HG02678 (cell line): ENCODE measurements around the gene CDC45.
A peak's percentile ranks its signal among the peaks of the same experiment; 100 is the strongest.
"Not testable (repeated sequence)": the region's sequence is repeated elsewhere in the genome, so short reads cannot be mapped to it uniquely, and the experiment has no call there.

ENCODE experiments used
- ATAC-seq: cut with Tn5 transposase; IDR thresholded peaks from one replicate; pipeline ENCODE4 v1.9.1; 2021; ENCODE audit warnings: mild to moderate bottlenecking, moderate library complexity; ENCODE audit not compliant: unreplicated experiment

CDC45 gene, protein sequence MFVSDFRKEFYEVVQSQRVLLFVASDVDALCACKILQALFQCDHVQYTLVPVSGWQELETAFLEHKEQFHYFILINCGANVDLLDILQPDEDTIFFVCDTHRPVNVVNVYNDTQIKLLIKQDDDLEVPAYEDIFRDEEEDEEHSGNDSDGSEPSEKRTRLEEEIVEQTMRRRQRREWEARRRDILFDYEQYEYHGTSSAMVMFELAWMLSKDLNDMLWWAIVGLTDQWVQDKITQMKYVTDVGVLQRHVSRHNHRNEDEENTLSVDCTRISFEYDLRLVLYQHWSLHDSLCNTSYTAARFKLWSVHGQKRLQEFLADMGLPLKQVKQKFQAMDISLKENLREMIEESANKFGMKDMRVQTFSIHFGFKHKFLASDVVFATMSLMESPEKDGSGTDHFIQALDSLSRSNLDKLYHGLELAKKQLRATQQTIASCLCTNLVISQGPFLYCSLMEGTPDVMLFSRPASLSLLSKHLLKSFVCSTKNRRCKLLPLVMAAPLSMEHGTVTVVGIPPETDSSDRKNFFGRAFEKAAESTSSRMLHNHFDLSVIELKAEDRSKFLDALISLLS

GRCh38 chr22:19479355-19480172 is at the start of gene CDC45:
Gene CDC45, plus strand, starts transcription at chr22:19479920. Its CDS starts 49 bp downstream, at chr22:19479969.
- ATAC-seq = peak; percentile 91

- no peak for ATAC-seq
These were observed 49.5 kb upstream of the CDC45 start for GRCh38 chr22:19429950-19430889.

DNA sequence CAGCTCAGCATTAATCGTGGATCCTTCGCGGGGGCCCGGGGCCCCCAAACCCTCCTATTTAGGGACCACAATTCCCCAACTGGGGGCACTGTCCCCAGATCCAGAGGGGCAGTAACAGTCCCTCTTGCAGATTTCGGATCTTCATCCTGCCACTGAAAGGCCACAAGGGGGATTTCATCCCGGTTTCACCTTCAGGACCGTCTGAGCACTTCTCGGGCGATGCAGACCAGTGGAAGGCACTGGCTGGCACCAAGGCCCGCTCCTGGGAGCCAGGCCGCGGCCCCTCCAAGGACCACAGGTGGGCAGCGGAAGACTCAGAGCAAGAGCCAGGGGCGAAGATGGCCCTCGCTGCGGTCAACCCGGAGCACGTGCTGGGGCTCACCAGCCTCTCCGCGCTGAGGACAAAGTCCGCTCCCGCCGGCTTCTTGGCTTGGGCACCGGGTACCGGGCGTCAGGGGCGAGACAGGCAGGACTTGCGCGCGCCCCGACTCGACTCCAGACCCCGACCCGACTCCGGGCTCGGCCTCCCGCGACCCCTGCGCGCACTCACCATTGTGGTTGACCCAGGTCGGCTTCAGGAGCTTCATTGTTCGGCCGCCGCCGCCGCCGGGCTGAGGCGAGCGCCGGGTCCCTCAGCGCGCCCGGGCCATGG is 48.7 kb upstream of the CDC45 start:
- ATAC-seq = peak; percentile 3

DNA sequence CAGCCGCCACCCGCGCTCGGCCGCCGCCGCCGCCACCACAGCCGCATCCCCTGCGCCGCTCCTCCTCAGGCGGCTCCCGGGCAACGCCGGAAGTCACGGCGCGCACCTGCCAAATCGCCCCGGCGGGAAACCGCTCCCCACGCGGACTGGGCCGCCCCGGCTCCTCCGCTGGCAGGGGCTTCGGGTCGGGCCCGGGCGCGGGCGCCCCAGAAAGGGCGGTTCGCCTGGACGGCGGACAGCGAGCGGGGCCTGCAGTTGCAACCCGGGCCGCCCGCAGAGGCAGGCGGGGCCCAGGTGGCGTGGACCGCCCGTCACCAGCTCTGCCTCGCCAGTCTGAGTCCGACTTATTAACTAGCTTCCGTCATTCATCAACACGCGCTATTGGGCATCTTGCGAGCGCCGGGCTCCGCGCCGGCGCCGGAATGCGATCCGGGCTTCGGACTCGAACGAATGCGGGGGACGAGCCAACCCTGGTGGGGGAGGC is 48.0 kb upstream of the CDC45 start, which contains the start of gene HIRA:
HIRA (minus strand) TSS at position 85 of the 484 bp plus-strand sequence. CDS start 257 bp downstream, outside the sequence.
- ATAC-seq = peak; percentile 55

DNA sequence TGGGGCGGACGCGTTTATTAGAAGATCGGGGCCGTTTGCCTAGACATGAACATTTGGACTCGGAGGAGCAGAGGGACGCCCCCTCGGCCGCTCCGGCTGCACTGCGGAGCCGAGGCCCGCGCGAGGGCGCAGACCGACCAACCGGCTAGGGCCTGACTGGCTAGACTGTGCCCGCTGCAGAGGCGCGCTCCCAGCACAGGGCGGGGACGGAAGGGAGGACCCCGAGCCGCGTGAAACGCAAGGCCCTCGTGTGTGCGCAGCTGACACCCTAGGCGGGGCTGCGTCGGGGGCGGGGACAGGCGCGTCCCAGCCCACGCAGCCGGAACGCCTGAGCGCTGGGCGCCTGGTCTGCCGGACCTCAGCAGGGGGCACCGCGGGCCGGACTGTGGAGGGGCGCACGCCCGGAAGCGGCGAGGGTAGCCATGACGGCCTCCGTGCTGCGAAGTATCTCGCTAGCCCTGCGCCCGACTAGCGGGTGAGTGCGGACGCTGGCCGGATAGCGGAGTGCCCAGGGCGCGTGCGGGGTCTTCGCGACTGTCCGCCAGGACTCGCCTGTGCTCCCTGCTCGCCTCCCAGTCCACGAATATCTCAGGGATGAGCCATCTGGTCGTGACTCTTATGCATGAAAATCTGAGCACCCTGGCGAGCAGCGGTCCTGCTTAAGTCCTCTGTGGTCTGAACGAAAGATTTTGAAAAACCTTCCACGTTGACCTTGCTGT is 47.4 kb upstream of the CDC45 start, which contains the start of gene MRPL40:
MRPL40 (plus strand) TSS at position 413 of the 719 bp plus-strand sequence; CDS start at position 423, 10 bp downstream.
- ATAC-seq = peak; percentile 76

- ATAC-seq = no peak
These were observed 45.3 kb upstream of the CDC45 start for GRCh38 chr22:19434401-19434800.

DNA sequence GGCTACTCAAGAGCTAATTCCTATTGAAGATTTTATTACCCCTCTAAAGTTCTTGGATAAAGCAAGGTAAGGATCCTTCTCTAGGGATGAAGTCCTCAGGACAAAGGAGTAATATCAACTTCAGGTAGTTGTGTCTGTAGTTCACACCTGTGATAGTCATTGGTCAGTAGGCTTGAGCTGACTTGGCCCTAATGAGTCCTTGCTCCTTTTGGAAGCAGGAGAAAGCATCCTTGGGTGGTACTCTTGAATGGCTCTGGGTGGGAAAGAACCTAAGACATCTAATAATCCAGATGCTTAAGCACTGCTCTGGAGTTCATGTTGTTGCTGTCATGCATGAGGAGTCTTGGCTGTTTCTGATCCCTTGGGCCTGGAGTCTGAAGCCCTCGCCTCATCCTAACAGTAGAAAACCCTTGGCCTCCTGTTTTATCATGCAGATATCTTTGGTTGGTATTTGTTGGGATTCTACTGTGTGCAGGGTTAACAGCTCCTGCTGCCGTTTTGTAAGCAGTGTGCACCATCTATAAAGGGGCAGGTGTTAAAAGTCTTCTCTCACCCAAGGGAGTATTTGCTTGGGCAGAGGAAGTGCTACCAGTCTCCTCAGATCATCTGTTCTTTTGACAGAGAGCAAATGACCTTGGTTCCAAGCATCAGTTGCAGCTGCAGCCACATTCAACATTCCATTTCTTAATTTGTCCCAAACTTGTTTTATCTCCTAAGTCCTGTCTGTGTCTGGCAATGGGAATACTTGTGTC is 44.7 kb upstream of the CDC45 start:
- ATAC-seq = no peak

DNA sequence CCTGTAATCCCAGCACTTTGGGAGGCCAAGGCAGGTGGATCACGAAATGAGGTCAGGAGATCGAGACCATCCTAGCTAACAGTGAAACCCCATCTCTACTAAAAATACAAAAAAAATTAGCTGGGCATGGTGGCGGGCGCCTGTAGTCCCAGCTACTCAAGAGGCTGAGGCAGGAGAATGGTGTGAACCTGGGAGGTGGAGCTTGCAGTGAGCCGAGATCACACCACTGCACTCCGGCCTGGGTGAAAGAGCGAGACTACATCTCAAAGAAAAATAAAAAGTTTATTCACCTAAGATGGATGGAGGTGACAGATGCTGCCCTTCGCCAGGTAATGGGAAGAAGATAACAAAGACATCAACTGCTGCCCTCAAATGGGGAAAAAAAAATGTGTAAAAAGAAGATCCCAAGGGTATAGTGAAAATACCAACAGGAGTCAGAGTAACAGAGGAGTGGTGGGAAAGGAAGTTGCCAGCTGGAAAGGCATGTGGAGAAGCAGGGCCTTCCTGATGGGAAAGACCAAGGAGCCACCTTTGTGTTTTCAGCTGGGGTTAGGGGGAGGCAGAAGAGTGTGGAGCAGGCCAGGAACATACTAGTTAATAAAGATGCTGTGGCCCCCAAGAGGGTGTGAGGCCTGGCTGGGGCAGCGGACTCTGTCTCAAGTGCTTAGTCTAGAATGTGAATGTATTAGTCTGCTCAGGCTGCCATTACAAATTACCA is 43.1 kb upstream of the CDC45 start:
- not testable (repeated sequence) for ATAC-seq

GRCh38 chr22:19438298-19438697 is 41.4 kb upstream of the CDC45 start:
- no peak for ATAC-seq

GRCh38 chr22:19440411-19441195 is 39.1 kb upstream of the CDC45 start:
- no peak for ATAC-seq

GRCh38 chr22:19442166-19442565 is 37.6 kb upstream of the CDC45 start:
- ATAC-seq = no peak

DNA sequence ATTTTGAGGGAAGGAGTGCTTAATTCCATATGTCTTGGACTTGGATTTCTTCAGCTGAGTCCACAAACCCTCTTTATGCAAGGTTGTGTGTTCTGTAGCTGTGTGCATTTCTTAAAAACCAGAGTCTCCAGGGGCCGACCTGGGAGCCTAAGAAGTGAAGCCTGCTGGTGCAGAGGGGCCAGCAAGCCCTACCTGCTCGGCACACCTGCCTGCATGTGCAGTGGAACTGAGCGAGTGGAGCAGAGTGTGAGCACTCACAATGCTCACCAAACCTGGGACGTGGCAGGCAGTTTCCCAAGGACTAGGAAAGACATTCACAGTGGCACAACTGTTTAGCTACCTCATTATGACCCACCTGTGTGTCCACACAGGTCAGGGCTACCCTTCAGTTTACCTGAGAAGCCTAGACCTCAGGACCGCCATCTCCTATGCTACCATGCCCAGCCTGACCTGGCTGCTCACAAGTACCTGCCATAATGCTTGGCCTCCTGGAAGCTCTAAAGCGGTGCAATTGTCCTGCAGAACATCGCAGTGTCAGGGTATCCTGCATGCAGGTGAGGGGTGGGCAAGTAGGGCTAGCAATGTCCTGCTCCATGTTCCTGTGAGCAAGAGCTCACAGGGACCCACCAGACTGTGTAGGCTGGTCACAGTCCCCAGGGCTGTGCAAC is 36.0 kb upstream of the CDC45 start:
- no peak for ATAC-seq

DNA sequence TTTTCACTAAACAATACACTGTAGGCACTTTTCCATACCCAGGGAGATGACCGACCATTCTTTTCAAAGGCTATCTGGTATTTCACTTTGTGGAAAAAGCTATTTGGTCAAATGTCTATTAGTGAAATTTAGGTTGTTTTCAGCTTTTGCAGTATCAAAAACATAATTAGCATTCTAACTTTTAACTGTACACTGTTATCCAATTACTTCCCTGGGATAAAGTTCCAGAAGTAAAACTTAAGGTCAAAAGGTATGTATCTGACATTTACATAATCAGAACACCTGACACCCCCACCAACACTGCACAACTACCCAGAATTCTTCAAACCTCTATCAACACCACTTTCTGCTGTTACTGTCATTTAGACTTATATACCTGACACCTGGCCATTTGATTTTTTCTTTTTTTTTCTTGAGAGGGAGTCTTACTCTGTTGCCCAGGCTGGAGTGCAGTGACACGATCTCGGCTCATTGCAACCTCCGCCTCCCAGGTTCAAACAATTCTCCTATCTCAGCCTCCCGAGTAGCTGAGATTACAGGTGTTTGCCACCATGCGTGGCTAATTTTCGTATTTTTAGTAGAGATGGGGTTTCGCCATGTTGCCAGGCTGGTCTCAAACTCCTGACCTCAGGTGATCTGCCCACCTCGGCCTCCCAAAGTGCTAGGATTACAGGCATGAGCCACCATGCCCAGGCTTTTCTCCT is 34.3 kb upstream of the CDC45 start:
- not testable (repeated sequence) for ATAC-seq

GRCh38 chr22:19446603-19447329 is 33.0 kb upstream of the CDC45 start:
- ATAC-seq = no peak
